KMS-11 (cell line): ENCODE results near the gene ZNF440.

Experiments
- H2AFZ ChIP-seq: fragments of 200-600 bp; sonication (generic); 2 replicates; pipeline ENCODE4 v1.6.1; 2016; ENCODE audit warnings: antibody characterized with exemption, mixed run types, low read depth
- H3K27ac ChIP-seq: fragments of 200-600 bp; sonication (generic); 2 replicates; pipeline ENCODE4 v1.6.1; 2016; ENCODE audit warnings: mild to moderate bottlenecking, mixed run types
- H3K27me3 ChIP-seq: fragments of 200-600 bp; sonication (generic); 2 replicates; pipeline ENCODE4 v1.6.1; 2017; ENCODE audit warnings: mild to moderate bottlenecking, low read depth, mixed run types, moderate library complexity; ENCODE audit not compliant: insufficient read depth
- H3K36me3 ChIP-seq: fragments of 200-600 bp; sonication (generic); 2 replicates; pipeline ENCODE4 v1.6.1; 2017; ENCODE audit warnings: mild to moderate bottlenecking, mixed run types; ENCODE audit not compliant: insufficient read depth
- H3K4me1 ChIP-seq: fragments of 200-600 bp; sonication (generic); 2 replicates; pipeline ENCODE4 v1.6.1; 2016; ENCODE audit warnings: mild to moderate bottlenecking, low read depth, mixed run types; ENCODE audit not compliant: poor library complexity, severe bottlenecking
- H3K4me2 ChIP-seq: fragments of 200-600 bp; sonication (generic); 2 replicates; pipeline ENCODE4 v1.7.0; 2016; ENCODE audit warnings: mild to moderate bottlenecking, mixed run types
- H3K4me3 ChIP-seq: fragments of 200-600 bp; sonication (generic); IDR thresholded peaks from 2 replicates; pipeline ENCODE4 v1.6.1; 2017; ENCODE audit warnings: low read depth, low read length, mixed read lengths; ENCODE audit not compliant: insufficient read depth
- H3K79me2 ChIP-seq: fragments of 200-600 bp; sonication (generic); 2 replicates; pipeline ENCODE4 v1.6.1; 2016; ENCODE audit warnings: low read depth, mixed run types; ENCODE audit not compliant: insufficient read depth
- H3K9ac ChIP-seq: fragments of 200-600 bp; sonication (generic); 2 replicates; pipeline ENCODE4 v1.6.1; 2016; ENCODE audit warnings: mild to moderate bottlenecking, mixed run types
- H4K20me1 ChIP-seq: fragments of 200-600 bp; sonication (generic); 2 replicates; pipeline ENCODE4 v1.6.1; 2016; ENCODE audit warnings: mild to moderate bottlenecking, mixed run types; ENCODE audit not compliant: insufficient read depth
- CTCF ChIP-seq: fragments of 200-600 bp; sonication (generic); conservative IDR thresholded peaks from 2 replicates; pipeline ENCODE4 v1.6.1; 2017; ENCODE audit warnings: low read depth, mild to moderate bottlenecking, antibody characterized with exemption, low read length, moderate library complexity, mixed read lengths

Gene ZNF440

GRCh38 chr19:11780431-11781020, 33.5 kb upstream of the ZNF440 start:
- Histone ChIP-seq H3K79me2 (no peaks in the 10 kb centered on the region), H3K4me2 (no peak overlapping the region), H3K4me3 (no peak overlapping the region), H3K27me3 (no peaks in the 10 kb centered on the region), H3K4me1 (no peaks in the 10 kb centered on the region), H4K20me1 (no peaks in the 10 kb centered on the region), H3K36me3 (no peaks in the 10 kb centered on the region; the same call in 1 of the 2 replicates), H2AFZ (no peak overlapping the region), H3K27ac (no peak overlapping the region), H3K9ac (no peak overlapping the region)
- TF ChIP-seq CTCF, result no peak

GRCh38 chr19:11781295-11782057, 32.6 kb upstream of the ZNF440 start:
- Histone ChIP-seq H3K4me2 (no peak overlapping the region), H3K27me3 (no peaks in the 10 kb centered on the region), H3K4me3 (no peak overlapping the region), H3K9ac (no peak overlapping the region), H4K20me1 (no peaks in the 10 kb centered on the region), H3K4me1 (no peaks in the 10 kb centered on the region), H3K36me3 (no peaks in the 10 kb centered on the region; the same call in 1 of the 2 replicates), H3K27ac (no peak overlapping the region), H3K79me2 (no peaks in the 10 kb centered on the region), H2AFZ (no peak overlapping the region)
- no peak for TF ChIP-seq CTCF

GRCh38 chr19:11783767-11784166, 30.3 kb upstream of the ZNF440 start:
- H2AFZ ChIP-seq, result no peak overlapping the region
- no peaks in the 10 kb centered on the region; the same call in 1 of the 2 replicates for H3K36me3 ChIP-seq
- TF ChIP-seq CTCF, result no peak
- H3K9ac ChIP-seq, result no peak overlapping the region
- H3K79me2 ChIP-seq, result no peaks in the 10 kb centered on the region
- no peaks in the 10 kb centered on the region for H4K20me1 ChIP-seq
- no peak overlapping the region for H3K27ac ChIP-seq
- H3K27me3 ChIP-seq, result no peaks in the 10 kb centered on the region
- H3K4me1 ChIP-seq, result no peaks in the 10 kb centered on the region
- no peak overlapping the region for H3K4me3 ChIP-seq
- H3K4me2 ChIP-seq, result no peak overlapping the region

GRCh38 chr19:11784356-11784755, 29.7 kb upstream of the ZNF440 start:
- H3K79me2 ChIP-seq, result no peaks in the 10 kb centered on the region
- no peaks in the 10 kb centered on the region for H3K4me1 ChIP-seq
- no peak overlapping the region for H3K4me3 ChIP-seq
- H3K4me2 ChIP-seq, result no peak overlapping the region
- no peaks in the 10 kb centered on the region for H4K20me1 ChIP-seq
- H3K36me3 ChIP-seq, result no peaks in the 10 kb centered on the region; the same call in 1 of the 2 replicates
- no peak for TF ChIP-seq CTCF
- H3K27me3 ChIP-seq, result no peaks in the 10 kb centered on the region
- no peak overlapping the region for H2AFZ ChIP-seq
- no peak overlapping the region for H3K27ac ChIP-seq
- H3K9ac ChIP-seq, result no peak overlapping the region
